HCT116 (cell line): ENCODE results near the gene SCN2B. TPM values are rescaled to one million over a fixed set of nuclear protein-coding genes. Genes with fewer than 3 reads are reported as not detected.

ENCODE experiments used
- ATAC-seq: fragments of 200-7000 bp; cut with Tn5 transposase; 2 replicates; pipeline ENCODE4 v1.9.1; 2020; ENCODE audit warnings: mild to moderate bottlenecking, moderate library complexity
- BruUV-seq: library from RNA; stranded (reverse); fragments of 400-500 nt; replicated peaks from 2 replicates; lab custom pipeline; 2021; lab: Mats Ljungman, UMichigan
- CTCF ChIA-PET: fragments of 300-600 bp; sonication (Branson Sonifier 250); formaldehyde crosslinking; loops from one replicate; lab custom pipeline; 2021; ENCODE audit warnings: antibody characterized with exemption; lab: Charles Lee
- POLR2A ChIA-PET: fragments of 300-600, 350-600 bp; sonication (Branson Sonifier 250); formaldehyde crosslinking; loops from one replicate; lab custom pipeline; 2021; ENCODE audit warnings: antibody characterized with exemption; lab: Charles Lee
- RAD21 ChIA-PET, 2 experiments: fragments of 300-600 bp; sonication (Branson Sonifier 250); formaldehyde crosslinking; loops; one replicate each; lab custom pipeline; 2023; ENCODE audit warnings: low total read pairs in 2 of 2; ENCODE audit not compliant: uncharacterized antibody in 2 of 2, unreplicated experiment in 2 of 2, low non-redundant PET in 1 of 2; lab: Charles Lee
- DNase-seq: peaks from one replicate; pipeline ENCODE4 v3.0.0-alpha.2; 2010; ENCODE audit warnings: low read depth, low spot score
- H2AFZ ChIP-seq: fragments of 200-600 bp; shearing (Covaris generic), sonication (generic); 2 replicates; pipeline ENCODE4 v1.6.1; 2017; ENCODE audit warnings: low read depth, mixed run types, mixed read lengths, antibody characterized with exemption, low read length; ENCODE audit not compliant: poor library complexity, severe bottlenecking
- H3K27ac ChIP-seq: 2 replicates; pipeline ENCODE4 v1.5.1; 2012; ENCODE audit warnings: low read depth, low read length
- H3K27me3 ChIP-seq: fragments of 200-600 bp; sonication (generic); 2 replicates; pipeline ENCODE4 v1.6.1; 2016; ENCODE audit warnings: mixed run types, low read length, mixed read lengths; ENCODE audit not compliant: insufficient read depth
- H3K36me3 ChIP-seq, 2 experiments: fragments of 200-500 bp in 1 of 2; fragments of 200-600 bp in 1 of 2; sonication (Bioruptor generic) in 1 of 2; sonication (generic) in 1 of 2; 2 replicates each; pipeline versions ENCODE4 v1.5.1 to v1.6.1; 2014 to 2016; ENCODE audit warnings: low read length in 2 of 2, inconsistent platforms in 1 of 2, mixed read lengths in 1 of 2, mixed run types in 1 of 2; ENCODE audit not compliant: insufficient read depth in 2 of 2, control insufficient read depth in 1 of 2
- H3K4me1 ChIP-seq, 2 experiments: fragments of 200-600 bp in 1 of 2; sonication (generic) in 1 of 2; 2 replicates each; pipeline versions ENCODE4 v1.5.1 to v1.6.1; 2012 to 2017; ENCODE audit warnings: low read length in 2 of 2, inconsistent platforms in 1 of 2, mild to moderate bottlenecking in 1 of 2, mixed read lengths in 1 of 2, mixed run types in 1 of 2, moderate library complexity in 1 of 2; ENCODE audit not compliant: insufficient read depth in 2 of 2, control insufficient read depth in 1 of 2
- H3K4me2 ChIP-seq: fragments of 200-600 bp; sonication (generic); 2 replicates; pipeline ENCODE4 v1.6.1; 2017; ENCODE audit warnings: mixed run types, low read length, mixed read lengths
- H3K4me3 ChIP-seq, 2 experiments: fragments of 200-600 bp in 1 of 2; sonication (generic) in 1 of 2; replicated peaks in 1 of 2; 2 replicates each; pipeline ENCODE4 v1.5.1; 2011 to 2016; ENCODE audit warnings: low read length in 2 of 2, control low read depth in 1 of 2, low read depth in 1 of 2, mild to moderate bottlenecking in 1 of 2, mixed read lengths in 1 of 2, mixed run types in 1 of 2
- H3K79me2 ChIP-seq: fragments of 200-600 bp; sonication (generic); 2 replicates; pipeline ENCODE4 v1.6.1; 2017; ENCODE audit warnings: mild to moderate bottlenecking, mixed run types, low read length, moderate library complexity, mixed read lengths; ENCODE audit not compliant: insufficient read depth
- H3K9ac ChIP-seq: fragments of 200-600 bp; sonication (generic); 2 replicates; pipeline ENCODE4 v1.6.1; 2016; ENCODE audit warnings: low read length, mixed read lengths
- H3K9me2 ChIP-seq: fragments of 200-600 bp; sonication (generic), shearing (Covaris generic); 2 replicates; pipeline ENCODE4 v1.6.1; 2017; ENCODE audit warnings: mixed run types, mild to moderate bottlenecking, moderate library complexity; ENCODE audit not compliant: insufficient read depth
- H3K9me3 ChIP-seq, 2 experiments: fragments of 200-500 bp in 1 of 2; fragments of 200-600 bp in 1 of 2; sonication (Bioruptor generic) in 1 of 2; sonication (generic) in 1 of 2; 2 replicates each; pipeline ENCODE4 v1.6.1; 2014 to 2017; ENCODE audit warnings: low read length in 2 of 2, mixed read lengths in 2 of 2, inconsistent platforms in 1 of 2, low read depth in 1 of 2, mild to moderate bottlenecking in 1 of 2, mixed run types in 1 of 2, moderate library complexity in 1 of 2; ENCODE audit not compliant: control insufficient read depth in 1 of 2, insufficient read depth in 1 of 2
- H4K20me1 ChIP-seq: fragments of 200-600 bp; sonication (generic), shearing (Covaris generic); 2 replicates; pipeline ENCODE4 v1.6.1; 2017; ENCODE audit warnings: mixed run types, mild to moderate bottlenecking, moderate library complexity; ENCODE audit not compliant: insufficient read depth
- ATF3 ChIP-seq: IDR thresholded peaks from 2 replicates; pipeline ENCODE4 v1.6.1; 2012
- CEBPB ChIP-seq: IDR thresholded peaks from 2 replicates; pipeline ENCODE4 v1.6.1; 2012; ENCODE audit warnings: low read depth
- EGR1 ChIP-seq: IDR thresholded peaks from 2 replicates; pipeline ENCODE4 v1.6.1; 2012; ENCODE audit warnings: low read depth
- EZH2 ChIP-seq: fragments of 200-600 bp; sonication (generic); IDR thresholded peaks from 2 replicates; pipeline ENCODE4 v1.6.1; 2017; ENCODE audit warnings: antibody characterized with exemption, mixed run types
- FOSL1 ChIP-seq: IDR thresholded peaks from 2 replicates; pipeline ENCODE4 v1.6.1; 2012; ENCODE audit warnings: low read depth
- MAX ChIP-seq: IDR thresholded peaks from 2 replicates; pipeline ENCODE4 v1.6.1; 2012
- POLR2A ChIP-seq: IDR thresholded peaks from 2 replicates; pipeline ENCODE4 v1.7.0; 2011; ENCODE audit warnings: borderline replicate concordance; ENCODE audit not compliant: insufficient read depth, insufficient read length; ENCODE audit errors: extremely low read depth
- RAD21 ChIP-seq: IDR thresholded peaks from 2 replicates; pipeline ENCODE4 v1.6.1; 2012; ENCODE audit warnings: low read depth, mild to moderate bottlenecking
- SRF ChIP-seq: IDR thresholded peaks from 2 replicates; pipeline ENCODE4 v1.6.1; 2012; ENCODE audit warnings: low read depth
- YY1 ChIP-seq: IDR thresholded peaks from 2 replicates; pipeline ENCODE4 v1.6.1; 2011; ENCODE audit warnings: low read length, low read depth, moderate library complexity, mild to moderate bottlenecking; ENCODE audit not compliant: insufficient replicate concordance; ENCODE audit errors: extremely low read depth
- ZBTB33 ChIP-seq: IDR thresholded peaks from 2 replicates; pipeline ENCODE4 v1.6.1; 2011; ENCODE audit warnings: mild to moderate bottlenecking, low read length, moderate library complexity; ENCODE audit not compliant: insufficient replicate concordance; ENCODE audit errors: extremely low read depth
- ZFX ChIP-seq: fragments of 450-650 bp; IDR thresholded peaks from 2 replicates; pipeline ENCODE4 v1.6.1; 2017
- ZNF274 ChIP-seq: fragments of 200-500 bp; sonication (Bioruptor generic); IDR thresholded peaks from 2 replicates; pipeline ENCODE4 v1.6.1; 2014; ENCODE audit warnings: mild to moderate bottlenecking, low read depth, low read length, inconsistent platforms
- intact Hi-C: fragments of 100-400 bp; cut with micrococcal nuclease; formaldehyde crosslinking; loops from 2 replicates; pipeline ENCODE4 v1.10.0; 2022
- total RNA-seq: library from RNA; stranded (reverse); gene quantifications from one replicate; pipeline ENCODE4 v1.2.1, GENCODE V29; 2021; ENCODE audit not compliant: unreplicated experiment

Gene SCN2B
- total RNA-seq, 1 experiment from 2014 or later = not detected

- no peak for TF ChIP-seq ZBTB33
- TF ChIP-seq MAX = no peak
- TF ChIP-seq ZFX = no peak
Measured at GRCh38 chr11:118169300-118170140, 6.9 kb downstream of the SCN2B start (continued).

- RAD21 ChIA-PET = no interaction called here
Measured at GRCh38 chr11:118168751-118169150, 7.7 kb downstream of the SCN2B start.

More at GRCh38 chr11:118168751-118169150, 7.7 kb downstream of the SCN2B start:
- H3K4me1 ChIP-seq = peaks cover 0 to 7% of the 10 kb centered on the region in 2 experiments; a peak in 1 of 4 replicates
- ATAC-seq (no peak), DNase-seq (no peak)
- TF ChIP-seq EZH2 (no peak), SRF (no peak), YY1 (no peak), RAD21 (no peak), ZFX (no peak), POLR2A (no peak), ATF3 (no peak), ZNF274 (no peak), FOSL1 (no peak), EGR1 (no peak), CEBPB (no peak)
- no TSS peak for BruUV-seq
- ChIA-PET POLR2A (no interaction called here), CTCF (no interaction called here)
- intact Hi-C loops = no loop called here
- no peaks in the 10 kb centered on the region for H4K20me1 ChIP-seq
- no peaks in the 10 kb centered on the region for H3K79me2 ChIP-seq
- H2AFZ ChIP-seq = no peak overlapping the region
- no peak overlapping the region for H3K27ac ChIP-seq
- no peaks in the 10 kb centered on the region for H3K36me3 ChIP-seq
- H3K9me2 ChIP-seq = no peaks in the 10 kb centered on the region
- no peaks in the 10 kb centered on the region for H3K9me3 ChIP-seq
- H3K4me3 ChIP-seq = no peak overlapping the region
- no peaks in the 10 kb centered on the region for H3K27me3 ChIP-seq
- no peak overlapping the region for H3K9ac ChIP-seq
- no peak overlapping the region for H3K4me2 ChIP-seq
